HepG2 (cell line): ENCODE measurements around the gene ARL5A. TPM values are rescaled to one million over a fixed set of nuclear protein-coding genes. Genes with fewer than 3 reads are reported as not detected.

Experiments
- ATAC-seq: fragments of 200-7000 bp; cut with Tn5 transposase; 3 replicates; pipeline ENCODE4 v1.9.1; 2020; ENCODE audit warnings: mild to moderate bottlenecking, moderate library complexity
- BruUV-seq: library from RNA; stranded (reverse); fragments of 400-500 nt; replicated peaks from 2 replicates; lab custom pipeline; 2021; lab: Mats Ljungman, UMichigan
- CTCF ChIA-PET: fragments of 300-600 bp; formaldehyde crosslinking; extraction: SDS; loops from one replicate; lab custom pipeline; 2021; ENCODE audit warnings: low total read pairs, inconsistent platforms, low intra/inter-chr PET ratio; lab: Yijun Ruan, JAX
- POLR2A ChIA-PET: fragments of 350-600 bp; sonication (Branson Sonifier 250); formaldehyde crosslinking; loops from one replicate; lab custom pipeline; 2020; ENCODE audit warnings: antibody characterized with exemption, inconsistent platforms; lab: Yijun Ruan, JAX
- DNase-seq: peaks from one replicate; pipeline ENCODE4 v3.0.0-alpha.2; 2015; ENCODE audit warnings: low spot score
- FAIRE-seq: peaks from 3 replicates; lab custom pipeline; 2011; peaks lifted over from hg19 to GRCh38; lab: Jason Lieb, UNC
- H2AFZ ChIP-seq: one replicate; pipeline ENCODE4 v1.6.1; 2011; ENCODE audit warnings: low read length, inconsistent platforms
- H3K27ac ChIP-seq: fragments of 300-600 bp; 3 replicates; pipeline ENCODE4 v1.8.0; 2011; ENCODE audit warnings: mixed run types, mild to moderate bottlenecking, mixed read lengths, low read length, inconsistent platforms; ENCODE audit not compliant: insufficient read depth; ENCODE audit errors: extremely low read length
- H3K27me3 ChIP-seq, 2 experiments: fragments of 200-600 bp in 1 of 2; 2 replicates in 1 of 2; 3 replicates in 1 of 2; pipeline versions ENCODE4 v1.6.0 to v1.8.0; 2011; ENCODE audit warnings: low read length in 2 of 2, mild to moderate bottlenecking in 2 of 2, moderate library complexity in 2 of 2, inconsistent platforms in 1 of 2; ENCODE audit not compliant: insufficient read depth in 2 of 2, control insufficient read depth in 1 of 2
- H3K36me3 ChIP-seq, 2 experiments: fragments of 200-600 bp in 1 of 2; replicated peaks in 1 of 2; 2 replicates in 1 of 2; 3 replicates in 1 of 2; pipeline versions ENCODE4 v1.5.1 to v1.8.0; 2011; ENCODE audit warnings: low read length in 2 of 2, inconsistent platforms in 1 of 2; ENCODE audit not compliant: insufficient read depth in 2 of 2, control insufficient read depth in 1 of 2
- H3K4me1 ChIP-seq: 2 replicates; pipeline ENCODE4 v1.5.1; 2012; ENCODE audit warnings: low read length, inconsistent platforms; ENCODE audit not compliant: insufficient read depth
- H3K4me2 ChIP-seq: 2 replicates; pipeline ENCODE4 v1.6.0; 2011; ENCODE audit warnings: low read depth, low read length, inconsistent platforms
- H3K4me3 ChIP-seq, 3 experiments: fragments of 200-600 bp in 1 of 3; sonication (generic), shearing (Covaris generic) in 1 of 3; replicated peaks in 1 of 3; 2 replicates each; pipeline ENCODE4 v1.5.1; 2011 to 2016; ENCODE audit warnings: low read length in 3 of 3, inconsistent platforms in 2 of 3, low read depth in 2 of 3, mild to moderate bottlenecking in 2 of 3, control low read depth in 1 of 3, mixed read lengths in 1 of 3; ENCODE audit not compliant: insufficient read depth in 1 of 3
- H3K79me2 ChIP-seq: one replicate; pipeline ENCODE4 v1.6.1; 2011; ENCODE audit warnings: low read length, inconsistent platforms; ENCODE audit not compliant: insufficient read depth
- H3K9ac ChIP-seq: 2 replicates; pipeline ENCODE4 v1.6.0; 2011; ENCODE audit warnings: mild to moderate bottlenecking, low read depth, low read length, inconsistent platforms; ENCODE audit not compliant: insufficient read depth
- H3K9me3 ChIP-seq: 2 replicates; pipeline ENCODE4 v1.5.1; 2012; ENCODE audit warnings: mild to moderate bottlenecking, low read length
- H4K20me1 ChIP-seq: 2 replicates; pipeline ENCODE4 v1.6.0; 2011; ENCODE audit warnings: inconsistent platforms, mild to moderate bottlenecking, low read length, moderate library complexity; ENCODE audit not compliant: insufficient read depth
- BHLHE40 ChIP-seq: IDR thresholded peaks from 2 replicates; pipeline ENCODE4 v1.6.1; 2011; ENCODE audit warnings: low read length, improper control_type of control experiment
- FOXM1 ChIP-seq: sonication (generic); formaldehyde crosslinking; IDR thresholded peaks from 2 replicates; pipeline ENCODE4 v1.5.0; 2020; ENCODE audit warnings: missing genetic modification reagents
- HDAC1 ChIP-seq: sonication (generic); formaldehyde crosslinking; IDR thresholded peaks from 2 replicates; pipeline ENCODE4 v1.5.1; 2020; ENCODE audit warnings: mild to moderate bottlenecking, missing genetic modification reagents
- HMGXB4 ChIP-seq, 2 experiments: sonication (generic) in 1 of 2; formaldehyde crosslinking in 1 of 2; IDR thresholded peaks; 2 replicates each; pipeline versions ENCODE4 v1.4.0 to v1.6.1; 2018 to 2020; ENCODE audit warnings: missing genetic modification reagents in 2 of 2, borderline replicate concordance in 1 of 2, low read depth in 1 of 2, mild to moderate bottlenecking in 1 of 2, missing biosample characterization in 1 of 2
- KLF9 ChIP-seq: IDR thresholded peaks from 2 replicates; pipeline ENCODE4 v1.6.1; 2016; ENCODE audit warnings: low read depth
- MXD4 ChIP-seq: IDR thresholded peaks from 2 replicates; pipeline ENCODE4 v1.6.1; 2016; ENCODE audit warnings: mild to moderate bottlenecking, missing biosample characterization, missing genetic modification reagents
- PPARG ChIP-seq: conservative IDR thresholded peaks from 2 replicates; pipeline ENCODE4 v1.6.1; 2016; ENCODE audit warnings: missing biosample characterization, missing genetic modification reagents
- SP1 ChIP-seq, 2 experiments: fragments of 450-650 bp in 1 of 2; sonication (generic) in 1 of 2; formaldehyde crosslinking in 1 of 2; IDR thresholded peaks; 2 replicates each; pipeline versions ENCODE4 v1.4.0 to v1.6.1; 2016 to 2020; ENCODE audit warnings: missing genetic modification reagents in 1 of 2
- THRA ChIP-seq: sonication (generic); formaldehyde crosslinking; IDR thresholded peaks from 2 replicates; pipeline ENCODE4 v1.4.0; 2020; ENCODE audit warnings: missing genetic modification reagents, borderline replicate concordance
- ZFX ChIP-seq: sonication (generic); formaldehyde crosslinking; IDR thresholded peaks from 2 replicates; pipeline ENCODE4 v1.4.0; 2020; ENCODE audit warnings: mild to moderate bottlenecking, low read depth, missing genetic modification reagents, moderate library complexity
- ZNF510 ChIP-seq: sonication (generic); formaldehyde crosslinking; IDR thresholded peaks from 2 replicates; pipeline ENCODE4 v1.4.0; 2020; ENCODE audit warnings: low read depth, mild to moderate bottlenecking, missing genetic modification reagents
- WGBS: methylation state at CpG from one replicate; pipeline ENCODE4 v1.1.6; 2017; ENCODE audit warnings: low lambda C conversion rate; 5-methylcytosine and 5-hydroxymethylcytosine counted together
- in situ Hi-C: cut with HindIII; loops from 2 replicates; pipeline ENCODE4 v1.10.0; 2017; ENCODE audit warnings: low pct_unique_long_range_greater_than_20kb; ENCODE audit not compliant: extremely low pct_ligation_motif_present
- intact Hi-C: fragments of 100-400 bp; cut with micrococcal nuclease; formaldehyde crosslinking; loops from one replicate; pipeline ENCODE4 v1.10.0; 2022; ENCODE audit not compliant: unreplicated experiment
- polyA plus RNA-seq, 8 experiments: library from polyadenylated mRNA; depleted of rRNA in 3 of 8; stranded (reverse) in 7 of 8; unstranded in 1 of 8; fragments of >200 nt; fragmentation: Illumina TruSeq in 4 of 8; extraction: Trizol in 4 of 8; gene quantifications; 2 replicates each; pipeline versions ENCODE4 v1.2.1 to v1.2.3, GENCODE V29; 2011 to 2016; ENCODE audit warnings: low read depth in 4 of 8, missing spikeins in 1 of 8, mixed read lengths in 1 of 8; ENCODE audit not compliant: insufficient read depth in 1 of 8
- total RNA-seq, 5 experiments: library from RNA; depleted of rRNA; stranded (reverse); fragments of >200 nt; fragmentation: Illumina TruSeq; extraction: Trizol; gene quantifications; 2 replicates each; pipeline ENCODE4 v1.2.3, GENCODE V29; 2016; ENCODE audit warnings: low read depth in 1 of 5
- TF ChIP-seq, protein P1 (sequence below): IDR thresholded peaks from 2 replicates; pipeline ENCODE4 v1.6.1; 2016; ENCODE audit warnings: missing genetic modification reagents, missing compliant biosample characterization

ARL5A gene
- total and polyA plus RNA-seq, 2 of the 13 experiments (the other 11 are each of a cell fraction or from before 2014, with no cell fraction given) = 47.5 to 149 TPM

GRCh38 chr2:151786483-151786882, 41.7 kb downstream of the ARL5A start (continued):
- TF ChIP-seq THRA (CRISPR knock-in tag) = no peak
- no peak for TF ChIP-seq PPARG
- no peak for TF ChIP-seq MXD4 (CRISPR knock-in tag)
- no peak for TF ChIP-seq ZNF510
- TF ChIP-seq, protein P1, sequence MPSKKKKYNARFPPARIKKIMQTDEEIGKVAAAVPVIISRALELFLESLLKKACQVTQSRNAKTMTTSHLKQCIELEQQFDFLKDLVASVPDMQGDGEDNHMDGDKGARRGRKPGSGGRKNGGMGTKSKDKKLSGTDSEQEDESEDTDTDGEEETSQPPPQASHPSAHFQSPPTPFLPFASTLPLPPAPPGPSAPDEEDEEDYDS (CRISPR knock-in tag) = no peak

- DNase-seq (no peak), ATAC-seq (no peak), FAIRE-seq (peak; percentile 15)
- H3K27me3 ChIP-seq = no peaks in the 10 kb centered on the region
- H3K4me2 ChIP-seq = no peak overlapping the region
- ChIA-PET CTCF (no interaction called here), POLR2A (no interaction called here)
- no peak overlapping the region for H3K9ac ChIP-seq
- no peaks in the 10 kb centered on the region for H3K4me1 ChIP-seq
- no peak for TF ChIP-seq SP1 (IDR thresholded peaks at IDR 0.05)
- no peak for TF ChIP-seq SP1 (CRISPR knock-in tag; IDR thresholded peaks at IDR 0.05)
- TF ChIP-seq BHLHE40 = no peak
- no peak for TF ChIP-seq FOXM1
- TF ChIP-seq HMGXB4 (CRISPR knock-in tag; IDR thresholded peaks at IDR 0.05; ENCODE audit: borderline replicate concordance in 1 of 2, low read depth in 1 of 2) = no peak
- no peak for TF ChIP-seq HDAC1
- TF ChIP-seq KLF9 (CRISPR knock-in tag) = no peak
- no peak for TF ChIP-seq ZFX (CRISPR knock-in tag)
- WGBS = 99% methylated on average over 5 of the region's 5 CpGs
- BruUV-seq = no TSS peak
- intact Hi-C loops (no loop called here), in situ Hi-C loops (no loop called here)
- no peaks in the 10 kb centered on the region for H3K9me3 ChIP-seq
- no peaks in the 10 kb centered on the region for H4K20me1 ChIP-seq
- H3K36me3 ChIP-seq = peaks cover 3 to 8% of the 10 kb centered on the region in 2 experiments; a peak in 3 of 5 replicates
- H3K79me2 ChIP-seq = no peaks in the 10 kb centered on the region
- H2AFZ ChIP-seq = no peak overlapping the region
- H3K4me3 ChIP-seq = no peak overlapping the region
- no peak overlapping the region for H3K27ac ChIP-seq
These were observed 42.1 kb downstream of the ARL5A start for GRCh38 chr2:151786077-151786476.
